Mononuclear cell (primary cell): ENCODE measurements around the gene GALK1. TPM values are rescaled to one million over a fixed set of nuclear protein-coding genes. Genes with fewer than 3 reads are reported as not detected.
A peak's percentile ranks its signal among the peaks of the same experiment; 100 is the strongest.
"Not testable (repeated sequence)": the region's sequence is repeated elsewhere in the genome, so short reads cannot be mapped to it uniquely, and the experiment has no call there.

Experiments used
- H3K27me3 ChIP-seq: 2 replicates; pipeline ENCODE4 v1.6.0; 2011; ENCODE audit warnings: low read length, control low read depth; ENCODE audit not compliant: insufficient read depth
- H3K4me1 ChIP-seq: 2 replicates; pipeline ENCODE4 v1.5.1; 2011; ENCODE audit warnings: mild to moderate bottlenecking, low read length, control low read depth; ENCODE audit not compliant: insufficient read depth
- H3K4me3 ChIP-seq: 2 replicates; pipeline ENCODE4 v1.5.1; 2011; ENCODE audit warnings: mild to moderate bottlenecking, low read length, moderate library complexity
- H3K9me3 ChIP-seq: 2 replicates; pipeline ENCODE4 v1.5.1; 2011; ENCODE audit warnings: low read depth, mild to moderate bottlenecking, control low read depth, low read length
- total RNA-seq: library from RNA; depleted of rRNA; stranded (reverse); fragments of >200 nt; gene quantifications from one replicate; pipeline ENCODE4 v1.2.3, GENCODE V29; 2012

Gene GALK1
- total RNA-seq, 1 donor, result 8.8 TPM

GRCh38 chr17:75759978-75760640 is 4.9 kb downstream of the GALK1 start:
- H3K4me3 ChIP-seq, H3K9me3 ChIP-seq, H3K27me3 ChIP-seq: not testable (repeated sequence)
- H3K4me1 ChIP-seq, result peaks cover 24% of the 10 kb centered on the region

- no peaks in the 10 kb centered on the region for H3K27me3 ChIP-seq
- H3K9me3 ChIP-seq, result no peaks in the 10 kb centered on the region
- peaks cover 23% of the 10 kb centered on the region for H3K4me1 ChIP-seq
- H3K4me3 ChIP-seq, result no peak overlapping the region
These were observed 5.5 kb downstream of the GALK1 start for GRCh38 chr17:75759457-75759856.

- peaks cover 21% of the 10 kb centered on the region for H3K4me1 ChIP-seq
- no peaks in the 10 kb centered on the region for H3K27me3 ChIP-seq
- no peak overlapping the region for H3K4me3 ChIP-seq
- H3K9me3 ChIP-seq, result no peaks in the 10 kb centered on the region
These were observed 6.7 kb downstream of the GALK1 start for GRCh38 chr17:75758131-75758905.

- no peak overlapping the region for H3K4me3 ChIP-seq
- H3K9me3 ChIP-seq, result no peaks in the 10 kb centered on the region
- H3K27me3 ChIP-seq, result no peaks in the 10 kb centered on the region
- peaks cover 22% of the 10 kb centered on the region for H3K4me1 ChIP-seq
These were observed 7.8 kb downstream of the GALK1 start for GRCh38 chr17:75757086-75757681.

- H3K4me1 ChIP-seq, result peaks cover 22% of the 10 kb centered on the region
- no peaks in the 10 kb centered on the region for H3K27me3 ChIP-seq
- no peak overlapping the region for H3K4me3 ChIP-seq
- no peaks in the 10 kb centered on the region for H3K9me3 ChIP-seq
These were observed 8.4 kb downstream of the GALK1 start for GRCh38 chr17:75756451-75757085.

GRCh38 chr17:75755990-75756389 is 9.0 kb downstream of the GALK1 start:
- Histone ChIP-seq H3K4me1 (peaks cover 22% of the 10 kb centered on the region), H3K9me3 (no peaks in the 10 kb centered on the region), H3K4me3 (no peak overlapping the region), H3K27me3 (no peaks in the 10 kb centered on the region)

GRCh38 chr17:75755205-75755901 is 9.6 kb downstream of the GALK1 start:
- no peaks in the 10 kb centered on the region for H3K9me3 ChIP-seq

GRCh38 chr17:75754378-75755204 is 10.4 kb downstream of the GALK1 start:
- H3K4me3 ChIP-seq, result no peak overlapping the region
- H3K9me3 ChIP-seq, result no peaks in the 10 kb centered on the region
- H3K4me1 ChIP-seq, result peaks cover 28% of the 10 kb centered on the region
- H3K27me3 ChIP-seq, result no peaks in the 10 kb centered on the region

More at GRCh38 chr17:75755205-75755901, 9.6 kb downstream of the GALK1 start:
- H3K4me3 ChIP-seq, result no peak overlapping the region
- peaks cover 22% of the 10 kb centered on the region for H3K4me1 ChIP-seq
- no peaks in the 10 kb centered on the region for H3K27me3 ChIP-seq

GRCh38 chr17:75753514-75754377 is 11.2 kb downstream of the GALK1 start:
- H3K9me3 ChIP-seq, result no peaks in the 10 kb centered on the region
- peaks cover 29% of the 10 kb centered on the region for H3K4me1 ChIP-seq
- H3K27me3 ChIP-seq, result no peaks in the 10 kb centered on the region
- peak overlapping the region; percentile 37 for H3K4me3 ChIP-seq

- no peaks in the 10 kb centered on the region for H3K9me3 ChIP-seq
- peaks cover 30% of the 10 kb centered on the region for H3K4me1 ChIP-seq
- H3K4me3 ChIP-seq, result peak overlapping the region; percentile 37
- H3K27me3 ChIP-seq, result no peaks in the 10 kb centered on the region
These were observed 12.0 kb downstream of the GALK1 start for GRCh38 chr17:75752802-75753513.

GRCh38 chr17:75752405-75752709 is 12.6 kb downstream of the GALK1 start:
- Histone ChIP-seq H3K27me3 (no peaks in the 10 kb centered on the region), H3K9me3 (no peaks in the 10 kb centered on the region), H3K4me1 (peaks cover 36% of the 10 kb centered on the region), H3K4me3 (no peak overlapping the region)

GRCh38 chr17:75751676-75752404 is 13.2 kb downstream of the GALK1 start:
- H3K4me3 ChIP-seq, result no peak overlapping the region
- H3K9me3 ChIP-seq, result no peaks in the 10 kb centered on the region
- peaks cover 36% of the 10 kb centered on the region for H3K4me1 ChIP-seq
- no peaks in the 10 kb centered on the region for H3K27me3 ChIP-seq
